UCSD-AML1 (cell line): Measurements from ENCODE around the gene TGFBR2.

Experiments
- DNase-seq: peaks from one replicate; lab custom pipeline; 2025; ENCODE audit not compliant: unreplicated experiment; lab: John Stamatoyannopoulos, UW

The TGFBR2 gene

GRCh38 chr3:30606301-30607031 is at the start of gene TGFBR2:
TSS of gene TGFBR2 (plus strand) at chr3:30606601. CDS start at chr3:30606884, 283 bp downstream.
- DNase-seq, result peak; percentile 91

GRCh38 chr3:30557746-30558303 is 48.6 kb upstream of the TGFBR2 start:
- no peak for DNase-seq

DNA sequence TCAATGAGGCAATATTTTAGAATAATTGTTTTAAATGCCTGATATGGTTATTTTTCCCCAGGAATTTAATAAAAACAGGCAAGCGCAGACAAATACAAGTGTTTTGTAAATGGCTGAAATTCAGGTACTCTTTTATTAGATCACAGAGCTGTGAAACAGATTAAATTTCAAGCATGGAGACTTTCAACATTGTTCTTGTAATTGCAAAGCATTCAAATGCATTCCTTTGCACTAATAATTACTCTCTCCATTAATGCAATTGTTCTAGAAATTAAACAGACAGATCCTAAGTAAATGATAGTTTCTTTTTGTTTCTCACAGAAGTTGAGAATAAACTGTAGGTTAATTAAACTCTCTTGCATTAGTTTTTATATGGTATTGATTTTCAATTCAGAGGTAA is 42.4 kb upstream of the TGFBR2 start:
- no peak for DNase-seq

DNA sequence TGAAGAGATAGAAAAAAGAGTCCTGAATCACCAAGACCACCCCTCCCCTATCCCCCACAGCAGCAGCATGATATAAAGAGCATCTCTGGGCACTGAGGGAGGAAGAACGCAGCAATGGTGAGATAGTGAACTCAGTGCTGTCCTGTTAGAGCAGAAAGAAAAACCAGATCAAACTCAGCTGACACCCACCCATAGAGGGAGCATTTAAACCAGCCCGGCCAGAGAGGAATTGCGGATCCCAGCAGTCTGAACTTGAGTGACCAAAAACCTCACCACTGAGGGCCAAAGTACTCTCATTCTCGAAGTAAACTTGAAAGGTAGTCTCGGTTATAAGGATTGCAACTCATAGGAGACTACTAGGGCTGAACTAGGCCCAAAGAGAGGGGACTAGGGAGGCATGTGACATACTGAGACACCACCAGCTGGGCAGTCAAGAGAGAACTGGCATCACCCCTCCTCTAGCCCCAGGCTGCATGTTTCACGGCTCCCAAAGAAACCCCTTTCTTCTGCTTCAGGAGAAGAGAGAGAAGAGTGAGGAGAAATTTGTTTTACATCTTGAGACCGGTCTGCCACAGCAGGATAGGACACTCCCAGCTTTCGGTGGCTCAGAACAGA is 39.2 kb upstream of the TGFBR2 start:
- peak; percentile 10 for DNase-seq

DNA sequence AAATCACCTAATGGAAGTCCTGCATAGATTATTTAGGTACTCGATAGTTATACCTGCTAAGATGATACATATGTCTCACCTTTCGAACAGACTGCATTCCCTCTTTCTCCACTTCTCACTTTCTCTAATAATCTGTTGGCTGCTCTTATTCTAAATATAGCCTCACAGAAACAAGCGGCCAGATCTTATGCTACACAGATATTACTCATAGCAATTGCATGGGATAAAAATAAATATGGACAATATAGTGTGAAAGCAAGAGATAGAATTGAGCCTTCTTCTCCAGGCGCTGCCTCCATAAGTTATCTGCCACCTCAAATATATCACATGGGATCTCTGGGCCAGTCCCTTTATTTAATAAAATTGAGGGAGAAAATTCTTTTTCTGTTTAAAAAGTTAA is 29.5 kb upstream of the TGFBR2 start:
- no peak for DNase-seq

DNA sequence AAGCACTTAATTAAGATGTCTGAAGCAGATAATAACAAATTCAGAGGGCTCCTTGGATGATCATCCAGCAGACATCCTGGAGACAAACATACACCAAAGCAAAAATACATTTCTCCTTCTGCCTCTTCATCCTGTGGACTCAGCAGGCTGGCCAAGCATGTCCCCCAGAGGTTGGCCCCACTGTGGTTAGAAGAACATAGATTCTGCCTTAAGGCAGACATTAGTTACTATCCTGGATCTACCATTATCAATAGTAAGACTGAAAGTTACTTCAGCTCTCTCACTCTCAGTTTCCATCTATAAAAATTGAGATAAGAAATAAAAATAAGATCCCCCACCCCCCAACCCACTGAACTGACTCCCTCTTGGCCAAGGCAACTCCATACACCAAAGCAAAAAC is 28.6 kb upstream of the TGFBR2 start:
- DNase-seq, result no peak

- DNase-seq, result no peak
Measured at GRCh38 chr3:30578479-30578878, 27.9 kb upstream of the TGFBR2 start.

DNA sequence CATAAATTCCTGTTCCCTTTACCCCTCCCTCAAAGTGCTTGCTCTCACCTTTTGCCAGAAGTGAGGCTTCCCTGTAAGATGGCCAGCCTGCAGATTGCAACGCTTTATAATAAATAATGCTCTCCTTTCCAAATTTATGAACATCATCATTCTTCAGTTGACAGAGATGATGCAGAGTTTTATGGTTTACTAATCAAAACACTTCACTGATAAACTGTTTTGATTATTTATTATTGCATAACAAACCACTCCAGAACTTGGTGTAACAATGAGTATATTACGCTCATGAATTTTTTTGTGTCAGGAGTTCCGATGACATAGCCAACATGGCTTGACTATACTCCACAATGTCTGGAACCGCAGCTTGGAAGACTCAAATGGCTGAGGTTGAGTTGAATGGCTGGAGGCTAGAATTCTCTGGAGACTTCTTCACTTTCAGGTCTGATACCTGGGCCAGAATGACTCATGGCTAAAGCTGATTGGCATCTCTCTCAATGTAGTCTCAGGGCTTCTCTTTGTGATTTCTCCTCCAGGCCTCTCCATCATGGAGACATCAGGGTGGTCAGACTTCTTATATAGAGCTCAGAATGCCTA is 27.3 kb upstream of the TGFBR2 start:
- no peak for DNase-seq

GRCh38 chr3:30581067-30581585 is 25.3 kb upstream of the TGFBR2 start:
- DNase-seq, result no peak

- no peak for DNase-seq
Measured at GRCh38 chr3:30581982-30582381, 24.4 kb upstream of the TGFBR2 start.

- no peak for DNase-seq
Measured at GRCh38 chr3:30583973-30584372, 22.4 kb upstream of the TGFBR2 start.

- DNase-seq, result no peak
Measured at GRCh38 chr3:30585654-30586053, 20.7 kb upstream of the TGFBR2 start.

DNA sequence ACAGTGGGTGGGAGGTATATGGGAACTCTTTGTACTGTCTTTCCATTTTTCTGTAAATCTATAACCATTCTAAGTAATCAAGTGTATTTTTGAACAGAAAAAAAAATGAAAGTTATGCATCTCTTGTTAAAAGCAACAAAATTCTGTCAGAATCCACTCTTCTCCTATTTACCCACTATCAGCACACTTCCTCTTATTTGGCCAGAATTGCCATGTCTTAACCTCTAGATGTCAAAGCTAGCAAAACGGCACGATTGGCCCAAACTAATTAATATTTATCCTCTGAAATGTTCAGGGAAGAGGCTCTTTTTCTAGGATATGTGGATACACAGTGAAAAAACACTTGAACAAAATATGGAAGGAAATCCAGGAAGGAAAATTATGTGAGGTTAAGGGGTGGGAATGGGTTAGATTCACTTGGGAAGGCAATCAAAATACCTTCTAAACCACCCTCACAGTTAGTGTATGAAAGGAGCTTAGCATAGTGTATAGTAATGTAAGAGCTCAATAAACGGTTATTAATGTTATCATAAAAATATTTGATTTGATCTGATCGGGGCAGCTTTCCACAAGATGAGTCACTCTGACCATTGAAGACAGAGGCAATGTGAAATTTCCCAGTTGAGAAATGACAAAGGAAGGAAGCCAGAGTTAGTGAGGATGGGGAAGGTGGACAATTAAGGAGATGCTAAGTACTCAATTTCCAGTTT is 20.1 kb upstream of the TGFBR2 start:
- DNase-seq, result no peak

GRCh38 chr3:30586806-30587486 is 19.5 kb upstream of the TGFBR2 start:
- DNase-seq, result no peak

- no peak for DNase-seq
Measured at GRCh38 chr3:30587904-30588303, 18.5 kb upstream of the TGFBR2 start.

DNA sequence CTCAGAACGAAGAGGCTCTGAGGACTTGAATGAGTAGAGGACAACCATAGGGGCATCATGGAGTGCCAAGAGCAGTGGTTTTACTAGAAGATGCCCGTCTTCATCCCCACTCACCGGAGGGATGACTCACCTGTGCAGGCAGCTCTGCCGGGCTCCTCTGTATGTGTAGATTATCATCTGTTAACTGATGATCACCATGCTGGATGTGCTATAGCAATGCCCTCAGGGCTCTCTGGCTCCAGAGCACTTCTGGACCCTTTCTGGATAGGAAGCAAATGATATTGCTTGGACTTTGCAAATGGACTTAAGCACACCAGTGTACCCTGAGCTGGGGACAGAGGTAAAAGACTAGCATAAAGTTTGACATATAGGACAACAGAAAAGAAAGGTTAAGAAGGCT is 10.2 kb upstream of the TGFBR2 start:
- DNase-seq, result no peak

GRCh38 chr3:30597131-30597768 is 9.2 kb upstream of the TGFBR2 start:
- no peak for DNase-seq

- DNase-seq, result no peak
Measured at GRCh38 chr3:30597769-30598134, 8.6 kb upstream of the TGFBR2 start.

DNA sequence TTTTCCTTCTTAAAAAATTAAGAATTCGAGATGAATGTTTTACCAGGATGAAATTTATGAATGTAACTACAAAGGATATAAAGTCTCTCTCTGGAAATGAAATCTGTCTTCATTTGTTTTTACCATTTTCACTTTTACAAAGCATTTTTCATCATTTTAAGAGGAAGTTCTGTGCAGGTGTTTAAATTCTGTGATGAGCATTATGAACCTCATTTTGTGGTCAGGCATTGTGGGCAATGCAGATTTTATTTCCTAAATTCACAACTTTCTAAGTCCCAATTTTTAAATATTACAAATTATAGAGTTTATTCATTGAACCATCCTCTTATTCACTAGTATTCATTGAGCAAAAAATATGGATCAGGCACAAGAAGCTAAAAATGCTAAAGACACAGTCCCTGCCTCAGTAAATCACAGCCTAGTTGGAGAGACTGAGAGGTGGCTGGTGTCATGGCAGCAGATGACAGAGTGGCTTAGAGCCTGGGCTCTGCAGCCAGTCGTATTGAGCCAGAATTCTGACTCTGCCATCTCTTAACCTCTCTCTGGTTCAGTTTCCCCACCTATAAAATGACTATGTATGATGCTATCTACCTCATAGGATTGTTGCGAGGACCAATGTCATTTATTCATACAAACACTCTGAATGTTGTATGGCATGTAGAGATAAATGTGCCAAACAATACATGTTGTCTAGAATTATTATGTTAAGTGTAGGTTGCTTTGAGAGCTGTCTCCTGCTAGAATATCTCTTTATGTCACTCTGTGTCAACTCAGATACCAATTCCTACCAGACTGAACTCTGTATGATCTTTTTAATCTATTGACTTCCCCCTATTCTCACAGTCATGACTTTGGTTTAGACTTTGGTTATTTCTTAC is 7.5 kb upstream of the TGFBR2 start:
- no peak for DNase-seq
